ENCODE results near the gene CTNNA3.

DNA sequence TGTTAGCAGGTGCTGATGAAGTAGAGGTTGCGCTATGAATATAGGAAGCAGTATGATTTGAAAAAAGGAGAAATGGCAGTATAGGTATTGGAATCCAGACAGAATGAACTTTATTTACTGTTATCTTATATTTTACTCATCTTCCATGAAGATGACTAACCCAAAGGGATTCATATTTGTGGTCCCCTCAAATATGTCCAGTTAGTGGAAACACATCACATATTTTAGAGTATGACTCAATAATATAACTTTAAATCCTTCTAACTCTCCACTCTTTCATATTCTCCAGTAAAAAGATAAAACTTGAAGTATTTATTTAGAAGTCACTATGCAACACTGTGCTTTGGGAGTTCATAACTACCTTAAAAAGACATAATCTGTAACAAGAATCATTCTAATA, 1056.6 kb downstream of the CTNNA3 start:
- TF ChIP-seq CTCF (conservative IDR thresholded peaks at IDR 0.05 in 1 of 2, IDR thresholded peaks at IDR 0.05 in 1 of 2; ENCODE audit: extremely low read depth in 1 of 2, insufficient read depth in 1 of 2, low read depth in 1 of 2, low read length in 2 of 2): no peak
- TF ChIP-seq EZH2 (IDR thresholded peaks at IDR 0.05; ENCODE audit: borderline replicate concordance, low read length): no peak

All from mammary epithelial cell (primary cell).